GM18519 (cell line): ENCODE results near the gene LONRF3.
"Not testable (repeated sequence)": the region's sequence is repeated elsewhere in the genome, so short reads cannot be mapped to it uniquely, and the experiment has no call there.

Source experiments
- ATAC-seq: cut with Tn5 transposase; IDR thresholded peaks from one replicate; pipeline ENCODE4 v1.9.1; 2021; ENCODE audit warnings: mild to moderate bottlenecking, moderate library complexity; ENCODE audit not compliant: unreplicated experiment, low FRiP score

LONRF3 gene

DNA sequence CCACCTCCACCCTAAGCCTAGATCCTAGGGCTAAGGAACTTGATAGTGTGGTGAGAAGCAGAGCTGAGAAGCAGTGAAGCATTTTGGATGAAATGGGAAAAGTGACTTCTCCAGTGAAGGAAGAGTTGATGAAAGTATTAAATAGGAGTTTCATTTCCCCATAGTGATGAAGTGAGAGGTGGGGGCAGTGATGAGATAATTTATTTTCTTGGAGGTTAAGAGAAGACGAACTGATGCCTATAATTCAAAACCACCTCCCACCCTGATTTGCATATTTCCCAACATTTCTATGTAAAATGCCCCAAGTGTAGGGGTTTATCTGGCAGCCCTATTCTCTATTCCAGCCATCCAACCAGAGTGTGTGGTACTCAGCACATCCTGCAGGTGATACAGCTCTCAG lies 6.3 kb downstream of the LONRF3 start:
- no peak for ATAC-seq

DNA sequence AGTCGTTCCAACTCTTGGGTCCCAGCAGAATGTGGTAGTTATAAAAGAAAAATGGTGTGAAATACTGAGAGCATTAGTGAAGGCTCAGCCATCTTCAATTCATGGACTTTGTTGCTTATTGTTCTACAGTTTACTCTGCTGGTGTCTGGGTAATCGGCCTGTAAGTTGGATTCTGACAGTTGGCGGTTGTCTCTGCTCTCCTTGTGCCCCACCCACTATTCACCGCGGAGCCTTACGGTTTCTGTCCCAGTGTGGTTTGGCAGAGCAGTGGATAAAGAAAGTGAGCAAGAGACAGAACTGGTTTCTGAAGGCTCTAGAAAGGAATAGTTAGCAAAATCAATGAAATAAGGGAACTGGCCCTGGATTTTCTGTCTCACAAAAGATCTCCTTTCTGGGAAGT lies 9.1 kb downstream of the LONRF3 start:
- ATAC-seq, result no peak

DNA sequence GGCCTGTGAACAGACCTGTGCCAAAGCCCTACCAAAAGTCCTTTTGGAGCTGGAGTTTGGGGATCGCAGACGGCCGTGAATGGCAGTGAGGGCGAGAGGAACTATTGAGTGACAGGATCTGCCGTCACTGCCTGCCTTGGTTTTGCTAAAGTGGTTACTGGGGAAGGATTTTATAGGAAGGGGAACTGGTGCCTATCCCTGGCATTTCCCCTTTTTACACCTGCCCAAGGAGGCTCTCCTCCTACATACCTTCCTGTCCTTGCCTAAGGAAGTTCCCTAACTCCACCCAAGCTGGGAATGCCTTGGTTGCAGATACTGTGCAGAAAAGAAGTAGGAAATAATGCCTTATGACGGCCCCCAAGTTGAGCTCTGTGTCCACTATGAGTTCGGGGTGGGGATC lies 14.5 kb downstream of the LONRF3 start:
- no peak for ATAC-seq

DNA sequence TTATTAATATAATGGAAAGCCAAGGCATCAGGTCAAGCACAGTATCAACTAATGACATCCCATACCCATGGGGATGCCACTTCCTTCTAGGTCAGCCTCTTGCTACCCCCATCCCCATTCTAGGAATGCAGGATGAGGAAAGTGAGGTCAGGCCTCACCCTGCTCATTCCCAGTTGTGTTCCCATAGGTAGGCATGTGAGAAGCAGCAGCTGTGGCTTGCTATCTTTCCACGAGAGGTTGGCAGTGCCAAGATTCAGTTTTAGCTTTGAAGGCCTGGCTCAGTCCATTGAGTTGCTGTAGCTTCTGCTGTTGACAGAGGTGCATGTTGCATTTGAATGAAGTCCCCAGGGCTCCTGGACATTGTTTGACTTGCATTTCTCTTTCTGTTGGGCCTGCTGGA lies 15.5 kb downstream of the LONRF3 start:
- no peak for ATAC-seq

DNA sequence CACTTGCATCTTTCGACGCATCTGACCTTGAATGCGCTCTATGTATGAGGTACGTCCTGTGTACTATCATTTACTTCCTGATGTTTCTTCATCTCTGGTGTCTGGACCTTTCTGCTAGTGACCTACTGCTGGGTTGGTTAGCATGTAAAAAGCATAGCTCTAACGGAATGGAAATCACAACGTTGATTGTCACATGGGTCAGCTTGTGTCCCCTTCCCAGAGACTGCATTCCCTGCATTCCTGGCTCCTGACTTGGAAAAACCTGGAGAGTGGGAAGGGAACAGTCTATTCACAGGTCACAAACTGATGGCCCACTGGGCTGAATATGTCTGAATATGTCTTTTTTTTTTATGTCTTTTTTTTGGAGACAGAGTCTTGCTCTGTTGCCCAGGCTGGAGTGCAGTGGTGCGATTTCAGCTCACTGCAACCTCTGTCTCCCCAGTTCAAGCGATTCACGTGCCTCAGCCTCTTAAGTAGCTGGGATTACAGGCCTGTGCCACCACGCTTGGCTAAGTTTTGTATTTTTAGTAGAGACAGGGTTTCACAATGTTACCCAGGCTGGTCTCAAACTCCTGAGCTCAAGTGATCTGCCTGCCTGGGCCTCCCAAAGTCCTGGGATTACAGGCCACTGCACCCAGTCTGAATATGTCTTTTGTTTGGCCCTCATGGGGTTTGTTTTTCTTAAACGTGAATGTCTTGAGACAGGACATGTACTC lies 16.3 kb downstream of the LONRF3 start:
- no peak for ATAC-seq

DNA sequence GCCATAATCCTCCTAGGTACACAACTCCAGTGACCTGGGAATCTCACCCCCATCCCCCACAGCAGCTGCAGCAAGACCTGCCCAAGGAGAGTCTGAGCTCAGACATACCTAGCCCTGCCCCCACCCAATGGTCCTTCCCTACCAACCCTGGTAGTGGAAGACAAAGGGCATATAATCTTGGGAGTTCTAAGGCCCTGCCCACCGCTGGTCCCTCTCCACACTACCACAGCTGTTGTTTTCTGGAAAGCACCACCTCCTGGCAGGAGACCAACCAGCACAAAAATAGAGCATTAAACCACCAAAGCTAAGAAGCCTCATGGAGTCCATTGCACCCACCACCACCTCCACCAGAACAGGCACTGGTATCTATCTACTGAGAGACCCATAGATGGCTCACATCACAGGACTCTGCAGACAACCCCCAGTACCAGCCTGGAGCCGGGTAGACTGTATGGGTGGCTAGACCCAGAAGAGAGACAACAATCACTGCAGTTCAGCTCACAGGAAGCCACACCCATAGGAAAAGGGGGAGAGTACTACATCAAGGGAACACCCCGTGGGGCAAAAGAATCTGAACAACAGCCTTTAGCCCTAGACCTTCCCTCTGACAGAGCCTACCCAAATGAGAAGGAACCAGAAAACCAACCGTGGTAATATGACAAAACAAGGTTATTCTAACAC lies 18.2 kb downstream of the LONRF3 start:
- ATAC-seq, result not testable (repeated sequence)

DNA sequence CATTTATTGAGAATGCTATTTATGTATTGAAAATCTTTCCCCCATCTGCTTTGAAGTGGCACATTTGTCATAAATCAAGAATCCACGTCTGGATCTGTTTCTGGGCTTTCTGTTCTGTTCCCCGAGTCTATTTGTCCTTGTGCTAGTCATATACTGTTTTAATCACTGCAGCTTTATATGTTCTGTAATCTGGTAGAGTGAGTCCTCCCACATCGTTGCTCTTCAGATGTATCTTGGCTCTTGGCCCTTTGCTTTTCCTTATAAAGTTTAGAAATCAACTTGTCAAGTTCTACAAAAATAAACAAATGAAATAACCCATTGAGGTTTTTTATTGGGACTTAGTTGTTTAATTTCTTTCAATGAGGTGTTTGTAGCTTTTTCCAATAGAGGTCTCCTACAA lies 29.0 kb downstream of the LONRF3 start:
- no peak for ATAC-seq

DNA sequence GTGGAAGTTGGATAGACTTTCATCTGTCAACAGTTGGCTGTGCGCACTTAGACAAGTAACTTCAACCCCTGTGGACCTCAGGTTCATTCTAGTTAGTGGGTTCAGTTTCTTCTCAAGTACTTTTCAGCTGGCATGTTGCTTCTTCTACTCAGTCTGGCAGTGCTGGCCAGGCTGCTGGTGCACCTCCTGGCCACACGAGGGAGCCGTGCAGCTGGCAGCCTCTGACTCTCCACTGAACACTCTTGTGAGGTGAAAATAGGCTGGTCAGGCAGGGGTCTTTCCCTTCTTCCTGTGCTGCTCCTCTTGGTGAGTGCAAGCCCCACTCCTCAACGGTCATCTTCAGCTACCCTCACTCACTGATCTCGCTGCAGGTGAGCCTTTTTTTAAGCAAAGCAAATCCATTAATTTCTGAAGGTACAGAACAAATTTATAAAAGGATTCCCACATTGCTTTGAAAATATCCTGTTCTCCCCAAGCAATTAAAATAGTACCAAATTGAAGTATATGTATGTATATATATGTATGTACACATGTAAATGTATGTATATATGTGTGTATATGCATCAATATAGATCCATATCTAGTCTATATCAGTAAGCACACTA lies 30.6 kb downstream of the LONRF3 start:
- peak; percentile 49 for ATAC-seq

DNA sequence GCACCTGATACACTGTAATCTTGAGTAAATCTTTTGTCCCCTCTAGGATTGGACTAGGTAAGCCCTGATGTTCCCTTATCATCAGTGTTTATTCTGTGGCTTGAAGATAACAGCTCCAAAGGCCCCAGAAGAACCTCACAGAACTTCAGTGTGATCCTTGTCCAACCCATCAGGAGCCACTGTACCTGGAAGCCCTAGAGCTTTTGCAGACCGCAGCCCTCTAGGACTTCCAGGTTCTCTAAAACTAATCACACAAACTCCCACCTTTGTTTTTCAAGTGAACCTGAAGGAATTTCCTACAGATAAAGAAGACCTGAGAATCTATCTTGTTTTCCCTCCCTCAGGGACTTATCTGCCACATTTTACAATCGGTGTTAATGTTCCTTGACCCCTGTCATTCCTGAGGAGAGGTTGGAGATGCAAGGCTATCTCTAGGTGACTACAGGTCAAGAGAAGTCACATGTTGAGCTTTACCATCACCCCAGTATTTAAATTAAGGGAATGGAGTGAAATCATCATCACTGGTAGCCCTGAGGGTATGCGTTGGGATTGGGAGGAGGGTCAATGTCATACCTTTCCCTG lies 32.9 kb downstream of the LONRF3 start:
- ATAC-seq, result no peak

DNA sequence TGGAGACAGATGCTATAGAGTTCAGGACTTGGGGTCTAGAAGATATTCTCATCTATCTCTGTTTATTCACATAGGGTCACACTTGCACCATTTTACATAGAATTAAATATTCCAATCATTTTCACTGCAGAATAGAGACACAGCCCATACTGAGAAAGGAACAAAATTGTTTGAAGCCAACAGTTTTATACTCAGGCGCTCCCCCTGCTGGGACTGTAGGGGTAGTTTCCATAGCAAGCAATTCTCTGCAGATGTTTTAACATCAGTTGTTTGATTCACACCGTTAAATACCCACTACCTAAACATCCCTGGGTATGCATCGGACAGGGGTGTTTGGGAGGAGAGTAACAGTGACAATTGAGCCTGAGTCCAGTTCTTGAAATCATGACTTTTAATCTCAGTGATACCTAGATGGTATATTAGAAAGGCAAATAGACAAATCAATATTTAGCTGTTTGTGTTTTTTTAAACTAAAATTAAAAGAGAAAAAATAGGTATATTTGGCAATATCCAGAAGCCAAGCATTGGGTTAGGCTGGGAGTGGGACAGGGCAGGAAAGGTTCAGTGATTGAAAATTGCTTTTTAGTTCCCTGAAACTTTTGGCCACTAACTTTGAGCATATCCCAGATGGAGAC lies 33.8 kb downstream of the LONRF3 start:
- ATAC-seq, result no peak

DNA sequence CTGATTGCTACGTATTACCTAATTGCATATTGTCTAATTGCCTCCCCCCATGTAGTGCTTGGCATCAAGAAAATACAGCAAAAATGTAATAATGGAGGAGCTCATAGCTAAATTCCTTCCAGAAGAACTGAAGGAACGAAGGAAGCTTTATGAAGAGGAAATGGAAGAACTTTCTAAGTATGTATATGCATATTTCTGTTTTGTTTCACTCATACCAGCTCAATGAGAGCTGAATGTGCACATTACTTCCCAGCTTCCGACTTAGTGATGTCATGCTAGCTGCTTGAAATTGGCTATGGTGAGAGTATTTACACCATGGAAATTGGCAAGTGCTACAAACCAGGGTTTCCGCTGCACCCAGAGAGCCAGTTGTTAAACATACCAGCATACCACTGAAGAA lies 34.7 kb downstream of the LONRF3 start:
- no peak for ATAC-seq

DNA sequence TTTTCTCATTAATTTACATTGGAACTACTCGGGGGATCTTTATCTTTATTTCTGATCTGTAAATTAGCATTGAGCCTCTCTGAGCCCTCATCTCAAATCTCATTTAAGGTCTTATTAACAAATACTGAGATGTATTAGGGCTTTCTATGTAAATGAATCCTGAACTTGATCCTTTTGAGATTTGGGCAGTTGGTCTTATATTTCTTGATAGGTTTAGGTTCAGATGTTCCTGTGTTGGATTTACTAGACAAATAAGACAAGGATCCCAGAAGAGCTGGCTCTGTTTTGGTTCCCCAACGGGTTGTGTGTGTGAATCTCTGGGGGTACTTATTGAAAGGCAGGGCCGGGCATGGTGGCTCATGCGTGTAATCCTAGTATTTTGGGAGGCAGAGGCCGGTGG lies 36.1 kb downstream of the LONRF3 start:
- no peak for ATAC-seq

DNA sequence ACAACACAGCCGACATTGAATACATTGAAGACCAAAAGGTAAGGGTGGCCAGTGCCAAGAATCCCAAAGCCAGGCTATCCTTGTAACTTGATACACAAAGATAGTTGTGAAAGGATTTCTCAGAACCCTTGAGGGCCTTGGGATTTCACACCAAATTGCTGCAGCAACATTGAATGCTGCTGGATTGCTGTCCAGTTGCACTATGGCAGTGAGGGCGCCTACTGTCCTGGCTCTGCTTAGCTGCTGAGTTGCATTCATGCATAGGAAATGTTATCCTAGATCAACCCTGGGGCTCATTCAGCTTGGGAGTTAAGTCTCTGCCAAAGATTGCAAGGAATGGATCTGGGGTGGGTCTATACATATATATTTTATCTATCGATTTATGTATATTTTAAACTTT lies 38.7 kb downstream of the LONRF3 start:
- no peak for ATAC-seq

DNA sequence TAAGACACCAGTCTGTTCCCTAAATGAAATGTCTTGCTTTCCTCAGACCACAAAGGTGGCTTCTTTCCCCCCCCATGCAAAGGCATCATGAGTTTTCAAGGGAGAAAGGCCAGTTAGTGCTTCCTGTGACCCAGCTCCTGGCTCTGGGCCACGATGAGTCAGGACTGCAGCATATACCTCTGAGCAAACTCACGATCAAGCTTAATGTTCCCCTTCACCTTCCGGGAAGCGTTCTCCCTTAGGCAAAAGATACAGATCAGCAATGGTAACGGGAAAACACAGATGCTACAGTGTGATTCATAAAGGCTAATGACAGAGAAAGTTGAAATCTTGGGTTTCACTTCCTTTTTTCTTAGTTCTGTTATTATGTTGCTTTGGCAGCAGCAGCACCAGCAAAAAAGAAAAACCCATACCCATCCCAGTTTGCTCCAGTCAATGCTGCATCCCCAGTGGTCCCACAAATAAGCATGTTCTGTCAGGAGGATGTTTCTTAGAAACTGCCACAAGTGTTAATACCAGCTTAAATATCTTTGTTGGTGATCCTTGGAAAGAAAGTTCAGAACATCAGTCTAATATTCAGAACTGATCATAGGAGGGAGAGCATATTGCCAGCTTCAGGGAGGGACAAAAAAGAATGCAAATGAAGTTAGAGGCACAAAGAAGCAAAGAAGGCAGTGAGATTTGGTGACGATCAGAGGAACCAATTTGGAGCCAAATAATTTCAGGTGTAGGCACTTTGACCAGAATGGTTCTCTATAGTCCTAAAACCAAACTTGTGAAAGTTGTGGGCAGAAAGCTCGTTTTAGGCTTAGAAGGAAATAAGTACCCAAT lies 41.2 kb downstream of the LONRF3 start:
- ATAC-seq, result peak; percentile 92

DNA sequence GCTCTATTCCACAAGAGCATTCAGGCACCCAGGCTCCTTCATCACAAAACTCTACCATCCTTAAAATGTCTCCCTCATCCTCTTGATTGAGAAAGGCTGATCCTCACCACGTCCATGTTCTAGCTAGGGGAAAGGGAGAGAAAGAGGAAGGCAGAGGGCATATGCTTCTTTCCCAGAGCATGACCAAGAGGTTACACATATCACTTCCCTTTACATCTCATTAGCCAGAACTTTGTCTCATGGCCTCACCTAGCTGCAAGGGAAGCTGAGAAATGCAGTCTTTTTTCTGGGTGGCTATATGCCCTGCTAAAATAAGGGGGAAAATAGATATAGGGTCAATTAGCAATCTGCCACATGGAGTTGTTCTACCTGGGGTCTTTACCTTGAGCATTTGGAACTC lies 42.7 kb downstream of the LONRF3 start:
- no peak for ATAC-seq

DNA sequence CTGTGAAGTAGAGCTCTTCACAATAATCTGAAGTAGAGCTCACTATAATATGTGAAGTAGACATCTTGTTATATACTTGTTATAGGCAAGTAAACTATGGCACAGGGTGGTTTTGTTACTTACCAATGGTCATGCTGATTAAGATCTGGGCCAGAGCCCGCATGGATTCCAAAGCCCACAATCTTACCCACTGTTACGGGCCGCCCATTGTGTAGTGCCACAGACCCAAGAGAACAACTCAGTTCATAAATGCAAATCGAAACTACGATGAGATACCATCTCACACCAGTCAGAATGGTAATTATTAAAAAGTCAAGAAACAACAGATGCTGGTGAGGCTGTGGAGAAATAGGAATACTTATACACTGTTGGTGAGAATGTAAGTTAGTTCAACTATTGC lies 51.5 kb downstream of the LONRF3 start:
- no peak for ATAC-seq

DNA sequence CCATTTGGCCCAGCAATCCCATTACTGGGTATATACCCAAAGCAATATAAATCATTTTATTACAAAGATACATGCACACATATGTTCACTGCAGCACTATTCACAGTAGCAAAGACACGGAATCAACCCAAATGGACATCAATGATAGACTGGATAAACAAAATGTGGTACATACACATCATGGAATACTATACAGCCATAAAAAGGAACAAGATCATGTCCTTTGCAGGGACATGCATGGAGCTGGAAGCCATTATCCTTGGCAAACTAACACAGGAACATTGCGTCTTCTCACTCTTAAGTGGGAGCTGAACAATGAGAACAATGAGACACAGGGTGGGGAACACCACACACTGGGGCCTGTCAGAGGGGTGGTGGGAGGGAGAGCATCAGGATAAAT lies 51.9 kb downstream of the LONRF3 start:
- not testable (repeated sequence) for ATAC-seq

DNA sequence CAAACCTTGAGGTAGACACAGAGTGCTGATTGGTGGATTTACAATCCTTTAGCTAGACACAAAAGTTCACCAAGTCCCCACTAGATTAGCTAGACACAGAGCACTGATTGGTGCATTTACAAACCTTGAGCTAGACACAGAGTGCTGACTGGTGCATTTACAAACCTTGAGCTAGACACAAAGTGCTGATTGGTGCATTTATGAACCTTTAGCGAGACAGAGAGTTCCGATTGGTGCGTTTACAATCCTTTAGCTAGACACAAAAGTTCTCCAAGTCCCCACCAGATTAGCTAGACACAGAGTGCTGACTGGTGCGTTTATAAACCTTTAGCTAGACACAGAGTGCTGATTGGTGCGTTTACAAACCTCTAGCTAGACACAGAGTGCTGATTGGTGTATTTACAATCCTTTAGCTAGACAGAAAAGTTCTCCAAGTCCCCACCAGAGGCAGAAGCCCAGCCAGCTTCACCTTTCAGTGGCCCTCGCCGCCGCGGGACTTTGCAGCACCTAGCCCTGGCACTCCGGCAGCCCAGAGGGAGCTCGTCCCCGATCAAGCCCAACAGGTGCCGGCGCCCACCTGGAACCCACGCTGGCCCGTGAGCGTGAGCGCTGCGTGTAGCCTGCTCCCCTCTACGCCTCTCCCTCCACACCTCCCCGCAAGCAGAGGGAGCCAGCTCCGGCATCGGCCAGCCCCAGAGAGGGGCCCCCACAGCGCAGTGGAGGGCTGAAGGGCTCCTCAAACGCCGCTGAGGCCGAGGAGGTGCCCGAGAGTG lies 53.7 kb downstream of the LONRF3 start:
- not testable (repeated sequence) for ATAC-seq

DNA sequence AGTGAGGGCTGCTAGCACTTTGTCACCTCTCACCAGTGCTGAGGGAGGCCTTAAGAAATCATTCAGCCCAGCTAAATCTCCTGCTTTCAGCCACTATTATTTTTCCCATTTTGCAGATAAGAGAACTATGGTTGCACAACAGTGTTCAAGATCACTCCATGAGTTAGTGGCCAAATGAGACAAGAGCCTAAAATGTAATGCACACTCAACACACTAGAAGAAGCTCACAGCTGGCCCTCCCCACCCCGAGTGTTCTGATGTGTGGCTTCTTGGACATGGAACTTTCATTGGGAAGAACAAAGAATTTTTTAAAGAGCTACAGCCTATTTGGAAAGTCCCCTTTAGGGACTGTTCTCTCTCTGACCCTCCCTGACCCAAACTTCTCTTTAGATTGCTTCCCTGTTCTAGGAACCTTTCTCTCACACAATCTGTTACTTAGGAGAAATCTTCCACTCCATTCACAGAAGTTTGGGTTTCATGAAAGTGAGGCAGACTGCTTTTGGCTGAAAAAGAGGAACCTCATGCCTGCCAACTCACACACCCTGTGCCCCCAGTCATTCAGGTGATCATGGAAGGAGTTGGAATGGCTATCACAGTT lies 54.4 kb downstream of the LONRF3 start:
- no peak for ATAC-seq
